Tibial nerve (tissue), 3 donors: ENCODE measurements around the gene ZRSR2.

Source experiments
- CTCF ChIP-seq, 5 experiments: fragments of 200-600 bp in 3 of 5; fragments of 450-650 bp in 2 of 5; sonication (generic) in 3 of 5; IDR thresholded peaks; one replicate each; pipeline ENCODE4 v1.5.1; 2016 to 2019; ENCODE audit warnings: antibody characterized with exemption in 5 of 5, mild to moderate bottlenecking in 3 of 5, moderate library complexity in 2 of 5
- POLR2A ChIP-seq, 2 donors: fragments of 450-650 bp; IDR thresholded peaks; one replicate each; pipeline ENCODE4 v1.6.1; 2017; ENCODE audit warnings: antibody characterized with exemption in 2 of 2, mild to moderate bottlenecking in 2 of 2, moderate library complexity in 2 of 2

GRCh38 chrX:15856222-15856587, 65.9 kb downstream of the ZRSR2 start:
- no peak for TF ChIP-seq POLR2A (IDR thresholded peaks at IDR 0.05)
- no peak for TF ChIP-seq CTCF (IDR thresholded peaks at IDR 0.05)
